Measurements from ENCODE around the gene IRGC. TPM values are rescaled to one million over a fixed set of nuclear protein-coding genes. Genes with fewer than 3 reads are reported as not detected.

Gene IRGC
- total RNA-seq, 3 donors from 2014 or later (not counting 1 experiment from before 2014, with no cell fraction given), result not detected

GRCh38 chr19:43747557-43748204 is 31.8 kb downstream of the IRGC start:
- ATAC-seq (no peak), DNase-seq (peak in 1 of 2 donors; percentile 58)
- Histone ChIP-seq H3K27ac (ENCODE audit: low read length) (no peak overlapping the region), H3K4me1 (ENCODE audit: control insufficient read depth, insufficient read depth, low read length) (peaks cover 4% of the 10 kb centered on the region), H3K27me3 (ENCODE audit: control insufficient read depth, insufficient read depth, low read length) (no peaks in the 10 kb centered on the region), H3K4me3 (ENCODE audit: low read length) (no peak overlapping the region), H3K36me3 (ENCODE audit: control insufficient read depth, insufficient read depth, low read length) (peaks cover 66% of the 10 kb centered on the region), H3K9me3 (ENCODE audit: control insufficient read depth, insufficient read depth, low read length) (no peaks in the 10 kb centered on the region)
- intact Hi-C loops (cut with micrococcal nuclease), result no loop called here
- H3K27me3 Mint-ChIP-seq (ENCODE audit: low read depth in 2 of 2), result no peaks in the 10 kb centered on the region
- no peak overlapping the region for H3K4me3 Mint-ChIP-seq
- H3K36me3 Mint-ChIP-seq, result peaks cover 7% of the 10 kb centered on the region
- no peaks in the 10 kb centered on the region for H3K9me3 Mint-ChIP-seq
- TF ChIP-seq, protein P1, sequence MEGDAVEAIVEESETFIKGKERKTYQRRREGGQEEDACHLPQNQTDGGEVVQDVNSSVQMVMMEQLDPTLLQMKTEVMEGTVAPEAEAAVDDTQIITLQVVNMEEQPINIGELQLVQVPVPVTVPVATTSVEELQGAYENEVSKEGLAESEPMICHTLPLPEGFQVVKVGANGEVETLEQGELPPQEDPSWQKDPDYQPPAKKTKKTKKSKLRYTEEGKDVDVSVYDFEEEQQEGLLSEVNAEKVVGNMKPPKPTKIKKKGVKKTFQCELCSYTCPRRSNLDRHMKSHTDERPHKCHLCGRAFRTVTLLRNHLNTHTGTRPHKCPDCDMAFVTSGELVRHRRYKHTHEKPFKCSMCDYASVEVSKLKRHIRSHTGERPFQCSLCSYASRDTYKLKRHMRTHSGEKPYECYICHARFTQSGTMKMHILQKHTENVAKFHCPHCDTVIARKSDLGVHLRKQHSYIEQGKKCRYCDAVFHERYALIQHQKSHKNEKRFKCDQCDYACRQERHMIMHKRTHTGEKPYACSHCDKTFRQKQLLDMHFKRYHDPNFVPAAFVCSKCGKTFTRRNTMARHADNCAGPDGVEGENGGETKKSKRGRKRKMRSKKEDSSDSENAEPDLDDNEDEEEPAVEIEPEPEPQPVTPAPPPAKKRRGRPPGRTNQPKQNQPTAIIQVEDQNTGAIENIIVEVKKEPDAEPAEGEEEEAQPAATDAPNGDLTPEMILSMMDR (IDR thresholded peaks at IDR 0.05), result no peak
- no peak overlapping the region for H3K27ac Mint-ChIP-seq
- H3K4me1 Mint-ChIP-seq, result peaks cover 14 to 23% of the 10 kb centered on the region in 2 donors
- WGBS (ENCODE audit: insufficient coverage), result 95% methylated on average over 9 of the region's 16 CpGs

DNA sequence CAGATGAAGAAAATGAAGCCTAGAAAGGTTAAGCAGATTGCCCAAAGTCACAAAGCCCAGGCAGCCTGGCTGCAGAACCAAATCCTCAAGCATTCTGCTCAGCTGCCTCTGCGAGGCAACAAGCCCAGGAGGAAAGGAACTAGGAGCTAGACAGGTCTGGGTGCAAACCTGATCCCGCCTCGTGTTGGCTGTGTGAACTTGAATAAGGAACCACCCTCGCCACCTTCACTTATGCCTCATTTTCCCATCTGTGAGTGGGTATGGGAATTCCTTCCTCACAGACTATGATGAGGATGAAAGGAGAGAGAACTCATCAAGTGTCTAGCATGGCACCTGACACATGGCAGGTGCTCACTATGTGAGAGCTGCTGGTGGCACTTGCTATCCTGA is 32.3 kb downstream of the IRGC start:
- no peak overlapping the region for H3K4me3 ChIP-seq (ENCODE audit: low read length)
- no peak overlapping the region for H3K27ac ChIP-seq (ENCODE audit: low read length)
- H3K4me1 ChIP-seq (ENCODE audit: control insufficient read depth, insufficient read depth, low read length), result peaks cover 8% of the 10 kb centered on the region
- Mint-ChIP-seq H3K27ac (peak overlapping the region in 1 of 2 donors; percentile 19), H3K27me3 (ENCODE audit: low read depth in 2 of 2) (no peaks in the 10 kb centered on the region), H3K36me3 (peaks cover 7% of the 10 kb centered on the region), H3K4me3 (no peak overlapping the region), H3K4me1 (peaks cover 14 to 27% of the 10 kb centered on the region in 2 donors), H3K9me3 (no peaks in the 10 kb centered on the region)
- no peaks in the 10 kb centered on the region for H3K27me3 ChIP-seq (ENCODE audit: control insufficient read depth, insufficient read depth, low read length)
- ATAC-seq (no peak), DNase-seq (no peak)
- no peaks in the 10 kb centered on the region for H3K9me3 ChIP-seq (ENCODE audit: control insufficient read depth, insufficient read depth, low read length)
- intact Hi-C loops (cut with micrococcal nuclease), result no loop called here
- H3K36me3 ChIP-seq (ENCODE audit: control insufficient read depth, insufficient read depth, low read length), result peaks cover 62% of the 10 kb centered on the region
- 89% methylated on average over 1 of the region's 4 CpGs for WGBS (ENCODE audit: insufficient coverage)
- TF ChIP-seq, protein P1 (IDR thresholded peaks at IDR 0.05), result no peak

DNA sequence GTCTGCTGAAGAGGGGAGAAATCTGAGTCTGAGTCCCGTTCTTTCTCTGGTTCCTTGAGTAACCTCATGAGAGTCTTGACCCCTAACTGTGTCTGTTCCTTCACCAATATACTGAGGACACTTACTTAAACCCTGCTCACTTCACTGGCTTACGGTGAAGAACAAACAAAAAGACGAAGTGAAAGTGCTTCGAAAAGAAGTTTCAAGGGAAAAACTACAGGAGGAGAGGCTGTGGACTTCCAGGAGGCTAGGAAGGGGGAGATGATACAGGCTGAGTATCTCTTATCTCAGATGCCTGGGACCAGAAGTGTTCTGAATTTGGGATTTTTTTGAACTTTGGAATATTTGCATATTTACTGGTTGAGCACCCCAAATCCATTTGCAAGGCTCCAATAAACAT is 32.8 kb downstream of the IRGC start:
- H3K9me3 Mint-ChIP-seq, result no peaks in the 10 kb centered on the region
- WGBS (ENCODE audit: insufficient coverage), result 87% methylated on average over 4 of the region's 4 CpGs
- Histone ChIP-seq H3K9me3 (ENCODE audit: control insufficient read depth, insufficient read depth, low read length) (no peaks in the 10 kb centered on the region), H3K4me3 (ENCODE audit: low read length) (no peak overlapping the region), H3K36me3 (ENCODE audit: control insufficient read depth, insufficient read depth, low read length) (peaks cover 60% of the 10 kb centered on the region), H3K27me3 (ENCODE audit: control insufficient read depth, insufficient read depth, low read length) (no peaks in the 10 kb centered on the region), H3K27ac (ENCODE audit: low read length) (no peak overlapping the region), H3K4me1 (ENCODE audit: control insufficient read depth, insufficient read depth, low read length) (peaks cover 13% of the 10 kb centered on the region)
- intact Hi-C loops (cut with micrococcal nuclease), result no loop called here
- H3K27ac Mint-ChIP-seq, result peak overlapping the region in 1 of 2 donors; percentile 19
- no peak for DNase-seq
- TF ChIP-seq, protein P1 (IDR thresholded peaks at IDR 0.05), result no peak
- no peak overlapping the region for H3K4me3 Mint-ChIP-seq
- peaks cover 7% of the 10 kb centered on the region for H3K36me3 Mint-ChIP-seq
- H3K27me3 Mint-ChIP-seq (ENCODE audit: low read depth in 2 of 2), result no peaks in the 10 kb centered on the region
- peaks cover 14 to 27% of the 10 kb centered on the region in 2 donors for H3K4me1 Mint-ChIP-seq
- ATAC-seq, result no peak

GRCh38 chr19:43749152-43749551 is 33.3 kb downstream of the IRGC start:
- TF ChIP-seq, protein P1 (IDR thresholded peaks at IDR 0.05), result no peak
- WGBS (ENCODE audit: insufficient coverage), result 96% methylated on average over 6 of the region's 7 CpGs
- peaks cover 7% of the 10 kb centered on the region for H3K36me3 Mint-ChIP-seq
- Histone ChIP-seq H3K4me1 (ENCODE audit: control insufficient read depth, insufficient read depth, low read length) (peaks cover 18% of the 10 kb centered on the region), H3K27ac (ENCODE audit: low read length) (no peak overlapping the region), H3K4me3 (ENCODE audit: low read length) (no peak overlapping the region), H3K27me3 (ENCODE audit: control insufficient read depth, insufficient read depth, low read length) (no peaks in the 10 kb centered on the region), H3K9me3 (ENCODE audit: control insufficient read depth, insufficient read depth, low read length) (no peaks in the 10 kb centered on the region), H3K36me3 (ENCODE audit: control insufficient read depth, insufficient read depth, low read length) (peaks cover 55% of the 10 kb centered on the region)
- intact Hi-C loops (cut with micrococcal nuclease), result no loop called here
- H3K4me3 Mint-ChIP-seq, result no peak overlapping the region
- H3K9me3 Mint-ChIP-seq, result no peaks in the 10 kb centered on the region
- DNase-seq (no peak), ATAC-seq (no peak)
- peak overlapping the region in 1 of 2 donors; percentile 19 for H3K27ac Mint-ChIP-seq
- peaks cover 17 to 32% of the 10 kb centered on the region in 2 donors for H3K4me1 Mint-ChIP-seq
- H3K27me3 Mint-ChIP-seq (ENCODE audit: low read depth in 2 of 2), result no peaks in the 10 kb centered on the region
